DOHH2 (cell line): ENCODE measurements around the gene CALN1.

ENCODE experiments used
- H3F3A ChIP-seq: fragments of 200-600 bp; sonication (generic), shearing (Covaris generic); 2 replicates; pipeline ENCODE4 v1.6.0; 2016; ENCODE audit warnings: antibody characterized with exemption, mild to moderate bottlenecking; ENCODE audit not compliant: control insufficient read depth, insufficient read depth
- H3K27ac ChIP-seq: fragments of 200-600 bp; sonication (generic); 2 replicates; pipeline ENCODE4 v1.5.1; 2014; ENCODE audit warnings: low read depth, mild to moderate bottlenecking, low read length, moderate library complexity
- H3K27me3 ChIP-seq: fragments of 200-600 bp; sonication (generic); 2 replicates; pipeline ENCODE4 v1.6.1; 2014; ENCODE audit warnings: mild to moderate bottlenecking, low read length, mixed read lengths; ENCODE audit not compliant: control insufficient read depth
- H3K36me3 ChIP-seq: fragments of 200-600 bp; sonication (generic); 2 replicates; pipeline ENCODE4 v1.6.1; 2014; ENCODE audit warnings: mild to moderate bottlenecking, low read length, moderate library complexity, mixed read lengths; ENCODE audit not compliant: control insufficient read depth
- H3K4me1 ChIP-seq: fragments of 200-600 bp; sonication (generic); 2 replicates; pipeline ENCODE4 v1.6.1; 2014; ENCODE audit warnings: mild to moderate bottlenecking, low read length, mixed read lengths; ENCODE audit not compliant: control insufficient read depth
- H3K4me2 ChIP-seq: fragments of 200-600 bp; sonication (generic); 2 replicates; pipeline ENCODE4 v1.6.0; 2014; ENCODE audit warnings: mild to moderate bottlenecking, low read length, moderate library complexity
- H3K4me3 ChIP-seq: fragments of 200-600 bp; sonication (generic); 2 replicates; pipeline ENCODE4 v1.5.1; 2014; ENCODE audit warnings: mild to moderate bottlenecking, low read length, mixed read lengths
- H3K79me2 ChIP-seq: fragments of 200-600 bp; sonication (generic); 2 replicates; pipeline ENCODE4 v1.6.1; 2014; ENCODE audit warnings: mild to moderate bottlenecking, low read length, mixed read lengths; ENCODE audit not compliant: control insufficient read depth
- H3K9me2 ChIP-seq: fragments of 200-600 bp; sonication (generic); replicated peaks from 2 replicates; pipeline ENCODE4 v1.6.1; 2014; ENCODE audit warnings: mild to moderate bottlenecking, low read length, mixed read lengths; ENCODE audit not compliant: control insufficient read depth
- H3K9me3 ChIP-seq: fragments of 200-600 bp; sonication (generic); 2 replicates; pipeline ENCODE4 v1.6.1; 2014; ENCODE audit warnings: antibody characterized with exemption, low read length, mixed read lengths; ENCODE audit not compliant: control insufficient read depth, insufficient read depth
- H4K20me1 ChIP-seq: fragments of 200-600 bp; sonication (generic); 2 replicates; pipeline ENCODE4 v1.6.0; 2014; ENCODE audit warnings: low read depth, mild to moderate bottlenecking, antibody characterized with exemption, low read length, moderate library complexity; ENCODE audit not compliant: control insufficient read depth, insufficient read depth
- CTCF ChIP-seq: fragments of 200-600 bp; sonication (generic); IDR thresholded peaks from one replicate; pipeline ENCODE4 v1.5.1; 2014; ENCODE audit warnings: antibody characterized with exemption, mild to moderate bottlenecking, low read depth, low read length; ENCODE audit not compliant: poor library complexity, severe bottlenecking
- EZH2phosphoT487 ChIP-seq: fragments of 200-600 bp; sonication (generic); IDR thresholded peaks from 2 replicates; pipeline ENCODE4 v1.6.1; 2017; ENCODE audit warnings: borderline replicate concordance, mild to moderate bottlenecking, antibody characterized with exemption, low read length, moderate library complexity, mixed read lengths

CALN1 gene

GRCh38 chr7:71800321-71800720 lies 611.8 kb downstream of the CALN1 start:
- TF ChIP-seq EZH2phosphoT487 (no peak), CTCF (no peak)
- Histone ChIP-seq H3K27ac (no peak overlapping the region), H3K4me1 (no peaks in the 10 kb centered on the region), H4K20me1 (no peaks in the 10 kb centered on the region), H3K9me3 (peaks cover 9% of the 10 kb centered on the region; the same call in 1 of the 2 replicates), H3K36me3 (no peaks in the 10 kb centered on the region), H3K79me2 (no peaks in the 10 kb centered on the region), H3K4me3 (no peak overlapping the region), H3K9me2 (no peaks in the 10 kb centered on the region), H3K27me3 (no peaks in the 10 kb centered on the region), H3K4me2 (no peak overlapping the region), H3F3A (no peaks in the 10 kb centered on the region)

GRCh38 chr7:71795410-71795809 lies 616.7 kb downstream of the CALN1 start:
- no peak overlapping the region for H3K27ac ChIP-seq
- no peaks in the 10 kb centered on the region for H3K9me2 ChIP-seq
- H3K27me3 ChIP-seq: no peaks in the 10 kb centered on the region
- TF ChIP-seq EZH2phosphoT487: no peak
- no peak for TF ChIP-seq CTCF
- no peaks in the 10 kb centered on the region for H3K4me1 ChIP-seq
- no peaks in the 10 kb centered on the region for H4K20me1 ChIP-seq
- H3F3A ChIP-seq: no peaks in the 10 kb centered on the region
- H3K4me3 ChIP-seq: no peak overlapping the region
- no peaks in the 10 kb centered on the region for H3K36me3 ChIP-seq
- H3K79me2 ChIP-seq: no peaks in the 10 kb centered on the region
- H3K9me3 ChIP-seq: peaks cover 13% of the 10 kb centered on the region; the same call in 1 of the 2 replicates
- H3K4me2 ChIP-seq: no peak overlapping the region

- no peaks in the 10 kb centered on the region for H3K36me3 ChIP-seq
- no peaks in the 10 kb centered on the region for H3K27me3 ChIP-seq
- H3K4me3 ChIP-seq: no peak overlapping the region
- no peak overlapping the region for H3K4me2 ChIP-seq
- H4K20me1 ChIP-seq: no peaks in the 10 kb centered on the region
- no peaks in the 10 kb centered on the region for H3K9me2 ChIP-seq
- H3F3A ChIP-seq: no peaks in the 10 kb centered on the region
- H3K9me3 ChIP-seq: peaks cover 11% of the 10 kb centered on the region; the same call in 1 of the 2 replicates
- H3K79me2 ChIP-seq: no peaks in the 10 kb centered on the region
- H3K27ac ChIP-seq: no peak overlapping the region
- no peak for TF ChIP-seq CTCF
- no peak for TF ChIP-seq EZH2phosphoT487
- no peaks in the 10 kb centered on the region for H3K4me1 ChIP-seq
Measured at GRCh38 chr7:71793251-71793650, 618.9 kb downstream of the CALN1 start.
